ENCODE data around the gene EPC1.
"Not testable (repeated sequence)": the region's sequence is repeated elsewhere in the genome, so short reads cannot be mapped to it uniquely, and the experiment has no call there.

The EPC1 gene

DNA sequence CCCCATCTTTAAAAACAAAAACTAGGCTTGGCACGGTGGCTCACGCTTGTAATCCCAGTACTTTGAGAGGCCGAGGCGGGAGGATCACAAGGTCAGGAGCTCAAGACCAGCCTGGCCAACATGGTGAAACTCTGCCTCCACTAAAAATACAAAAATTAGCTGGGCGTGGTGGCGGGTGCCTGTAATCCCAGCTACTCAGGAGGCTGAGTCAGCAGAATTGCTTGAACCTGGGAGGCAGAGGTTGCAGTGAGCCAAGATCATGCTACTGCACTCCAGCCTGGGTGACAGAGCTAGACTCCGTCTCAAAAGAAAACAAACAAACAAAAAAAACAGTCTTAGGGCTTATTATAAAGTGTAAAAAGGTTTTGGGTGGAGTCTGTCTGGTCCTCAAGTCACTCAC is 117.2 kb downstream of the EPC1 start:
- not testable (repeated sequence) for DNase-seq (ENCODE audit: low spot score)

DNA sequence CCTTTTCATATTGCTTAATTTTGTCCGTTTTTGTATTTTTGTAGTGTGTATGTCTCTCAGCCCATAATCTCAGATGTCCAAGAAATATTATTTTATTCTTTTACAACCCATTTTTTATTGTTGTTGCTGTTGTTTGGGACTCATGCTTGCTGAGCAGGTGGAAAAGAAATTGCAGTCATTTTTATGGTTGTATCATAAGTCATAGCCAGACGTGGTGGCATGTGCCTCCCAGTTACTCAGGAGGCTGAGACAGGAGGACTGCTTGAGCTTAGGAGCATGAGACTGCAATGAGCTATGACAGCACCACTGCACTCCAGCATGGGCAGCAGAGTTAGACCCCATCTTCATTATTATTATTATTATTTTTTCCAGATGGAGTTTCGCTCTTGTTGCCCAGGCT is 117.8 kb downstream of the EPC1 start:
- DNase-seq (ENCODE audit: low spot score), result no peak

DNA sequence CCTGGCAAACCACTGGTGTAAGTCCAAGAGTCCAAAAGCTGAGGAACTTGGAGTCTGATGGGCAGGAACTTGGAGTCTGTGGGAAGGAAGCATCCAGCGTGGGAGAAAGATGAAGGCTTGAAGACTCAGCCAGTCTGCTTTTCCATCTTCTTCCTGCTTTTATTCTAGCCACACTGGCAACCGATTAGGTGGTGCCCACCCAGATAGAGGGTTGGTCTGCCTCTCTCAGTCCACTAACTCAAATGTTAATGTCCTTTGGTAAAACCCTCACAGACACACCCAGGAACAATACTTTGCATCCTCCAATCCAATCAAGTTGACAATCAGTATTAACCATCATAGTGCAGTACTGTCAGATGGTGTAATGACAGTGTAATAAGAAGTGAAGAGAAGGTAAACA is 119.2 kb downstream of the EPC1 start:
- no peak for DNase-seq (ENCODE audit: low spot score)

DNA sequence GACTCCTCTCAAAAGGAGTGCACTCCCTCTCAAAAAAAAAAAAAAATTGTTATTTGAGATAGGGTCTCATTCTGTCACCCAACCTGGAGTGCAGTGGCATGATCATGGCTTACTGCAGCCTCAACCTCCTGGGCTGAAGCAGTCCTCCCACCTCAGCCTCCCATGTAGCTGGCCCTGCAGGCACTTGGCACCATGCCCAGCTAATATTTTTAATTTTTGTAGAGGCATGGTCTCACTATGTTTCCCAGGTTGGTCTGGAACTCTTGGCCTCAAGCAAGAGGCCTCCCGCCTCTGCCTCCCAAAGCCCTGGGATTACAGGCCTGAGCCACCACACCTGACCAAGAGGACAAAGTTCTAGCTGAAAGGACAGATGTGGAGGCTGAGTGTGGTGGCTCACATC is 120.3 kb downstream of the EPC1 start:
- DNase-seq (ENCODE audit: low spot score), result no peak

DNA sequence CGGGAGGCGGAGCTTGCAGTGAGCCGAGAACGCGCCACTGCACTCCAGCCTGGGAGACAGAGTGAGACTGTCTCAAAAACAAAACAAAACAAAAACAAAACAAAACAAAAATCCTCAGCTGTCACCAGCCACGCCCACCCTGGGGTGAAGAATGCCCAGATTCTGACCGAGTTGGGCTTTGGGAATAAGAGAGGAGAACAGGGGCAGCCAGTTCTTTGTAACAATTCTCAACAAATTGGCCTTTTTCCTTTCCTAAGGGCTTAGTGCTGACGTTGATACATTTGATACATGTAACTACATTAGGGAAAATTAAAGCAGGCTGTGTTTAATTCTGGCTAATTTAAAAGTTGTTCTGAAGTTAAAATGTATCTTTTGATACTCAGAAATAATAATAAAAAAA is 121.0 kb downstream of the EPC1 start:
- DNase-seq (ENCODE audit: low spot score), result no peak

DNA sequence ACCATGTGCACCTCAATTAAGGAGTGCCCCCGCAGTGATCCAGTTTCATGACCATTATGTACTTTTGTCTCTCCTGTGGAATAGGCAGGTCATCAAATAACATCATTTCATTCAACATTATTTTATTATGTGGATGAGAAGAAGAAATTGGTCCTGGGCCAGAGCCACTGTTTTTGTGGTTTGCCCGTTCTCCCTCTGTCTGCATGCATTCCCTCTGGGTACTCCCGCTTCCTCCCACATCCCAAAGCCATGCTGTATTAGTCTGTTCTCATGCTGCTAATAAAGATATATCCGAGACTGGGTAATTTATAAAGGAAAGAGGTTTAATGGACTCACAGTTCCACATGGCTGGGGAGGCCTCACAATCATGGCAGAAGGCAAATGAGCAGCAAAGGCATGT is 124.6 kb downstream of the EPC1 start:
- DNase-seq (ENCODE audit: low spot score), result not testable (repeated sequence)

DNA sequence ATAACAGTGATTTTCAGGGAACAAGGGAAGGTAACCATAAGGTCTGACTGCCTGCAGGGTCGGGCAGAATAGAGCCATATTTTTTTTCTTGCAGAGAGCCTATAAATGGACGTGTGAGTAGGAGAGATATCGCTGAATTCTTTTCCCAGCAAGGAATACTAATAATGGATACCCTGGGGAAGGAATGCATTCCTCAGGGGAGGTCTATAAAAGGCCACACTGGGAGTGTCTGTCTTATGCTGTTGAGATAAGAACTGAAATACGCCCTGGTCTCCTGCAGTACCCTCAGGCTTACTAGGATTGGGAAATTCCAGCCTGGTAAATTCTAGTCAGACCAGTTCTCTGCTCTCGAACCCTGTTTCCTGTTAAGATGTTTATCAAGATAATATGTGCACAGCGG is 127.8 kb downstream of the EPC1 start:
- not testable (repeated sequence) for DNase-seq (ENCODE audit: low spot score)

DNA sequence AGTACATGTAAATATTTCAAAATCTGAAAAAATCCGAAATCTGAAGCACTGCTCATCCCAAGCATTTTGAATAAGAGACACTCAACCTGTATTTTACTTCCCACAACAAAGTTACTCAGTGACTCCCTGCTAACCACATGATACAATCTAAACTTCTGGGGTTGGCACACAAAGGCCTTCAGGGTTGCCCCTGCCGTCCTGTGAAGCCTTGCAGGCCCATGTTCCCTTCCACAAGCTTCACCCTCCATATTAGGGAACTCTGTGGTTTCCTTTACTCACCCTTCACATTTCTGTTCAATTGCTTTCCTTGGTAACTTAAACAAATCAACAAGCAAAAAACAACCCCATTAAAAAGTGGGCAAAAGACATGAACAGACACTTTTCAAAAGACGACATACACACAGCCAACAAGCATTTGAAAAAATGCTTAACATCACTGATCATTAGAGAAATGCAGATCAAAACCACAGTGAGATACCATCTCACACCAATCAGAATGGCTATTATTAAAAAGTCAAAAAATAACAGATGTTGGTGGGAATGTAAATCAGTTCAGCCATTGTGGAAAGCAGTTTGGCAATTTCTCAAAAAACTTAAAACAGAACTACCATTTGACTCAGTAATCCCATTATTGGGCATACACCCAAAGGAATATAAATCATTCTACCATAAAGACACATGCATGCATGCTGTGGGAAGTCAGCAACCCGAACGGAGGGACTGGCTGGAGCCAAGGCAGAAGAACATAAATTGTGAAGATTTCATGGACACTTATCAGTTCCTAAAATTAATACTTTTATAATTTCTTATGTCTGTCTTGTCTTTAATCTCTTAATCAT is 128.5 kb downstream of the EPC1 start:
- not testable (repeated sequence) for DNase-seq (ENCODE audit: low spot score)
